HG03469 (cell line): Measurements from ENCODE around the gene RBM44.

Experiments used
- ATAC-seq: cut with Tn5 transposase; IDR thresholded peaks from one replicate; pipeline ENCODE4 v1.9.1; 2021; ENCODE audit warnings: mild to moderate bottlenecking, moderate library complexity, moderate number of reproducible peaks; ENCODE audit not compliant: unreplicated experiment

The RBM44 gene

DNA sequence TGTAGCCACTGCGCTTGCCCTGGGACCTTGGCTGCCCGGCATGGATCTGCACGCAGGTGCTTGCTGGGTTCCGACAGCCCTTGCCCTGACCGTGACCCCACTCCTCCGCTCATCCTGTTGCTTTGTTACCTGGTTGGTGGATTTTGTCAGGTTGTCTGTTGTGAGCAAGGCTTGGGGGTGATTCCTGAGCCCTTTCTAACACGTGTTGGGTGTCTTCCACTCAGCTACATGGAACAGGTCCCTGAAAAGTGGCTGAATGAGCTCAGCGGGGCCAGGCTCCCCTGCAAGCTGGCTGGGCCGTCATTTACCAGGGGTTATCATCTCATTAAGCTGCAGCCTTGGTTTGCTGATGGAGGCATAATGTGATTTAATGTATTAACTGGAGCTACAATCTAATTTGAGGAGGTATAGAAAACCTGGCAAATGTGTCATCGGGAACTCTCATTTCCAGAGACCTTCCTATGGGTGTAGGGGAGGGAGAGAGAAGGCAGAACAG is 85.4 kb downstream of the RBM44 start:
- no peak for ATAC-seq

DNA sequence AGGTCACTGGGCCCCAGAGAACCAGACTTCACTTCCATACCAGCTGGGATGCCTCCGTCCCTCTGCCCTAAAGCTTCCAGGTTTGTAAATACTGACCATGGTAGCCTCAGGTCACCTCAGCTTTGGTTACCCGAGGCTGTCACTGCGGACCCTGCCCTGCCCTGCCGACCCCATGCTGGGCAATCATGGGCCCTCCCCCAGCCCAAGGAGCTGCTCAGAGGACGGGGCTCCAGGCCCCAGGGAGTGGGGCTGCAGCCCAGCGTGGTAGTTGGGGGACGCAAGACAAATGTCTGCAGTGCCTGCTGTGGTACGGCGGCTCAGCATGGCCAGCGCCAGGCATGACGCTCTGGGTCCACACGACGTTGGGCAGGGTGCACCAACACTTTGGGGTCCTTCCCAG is 86.1 kb downstream of the RBM44 start:
- no peak for ATAC-seq

DNA sequence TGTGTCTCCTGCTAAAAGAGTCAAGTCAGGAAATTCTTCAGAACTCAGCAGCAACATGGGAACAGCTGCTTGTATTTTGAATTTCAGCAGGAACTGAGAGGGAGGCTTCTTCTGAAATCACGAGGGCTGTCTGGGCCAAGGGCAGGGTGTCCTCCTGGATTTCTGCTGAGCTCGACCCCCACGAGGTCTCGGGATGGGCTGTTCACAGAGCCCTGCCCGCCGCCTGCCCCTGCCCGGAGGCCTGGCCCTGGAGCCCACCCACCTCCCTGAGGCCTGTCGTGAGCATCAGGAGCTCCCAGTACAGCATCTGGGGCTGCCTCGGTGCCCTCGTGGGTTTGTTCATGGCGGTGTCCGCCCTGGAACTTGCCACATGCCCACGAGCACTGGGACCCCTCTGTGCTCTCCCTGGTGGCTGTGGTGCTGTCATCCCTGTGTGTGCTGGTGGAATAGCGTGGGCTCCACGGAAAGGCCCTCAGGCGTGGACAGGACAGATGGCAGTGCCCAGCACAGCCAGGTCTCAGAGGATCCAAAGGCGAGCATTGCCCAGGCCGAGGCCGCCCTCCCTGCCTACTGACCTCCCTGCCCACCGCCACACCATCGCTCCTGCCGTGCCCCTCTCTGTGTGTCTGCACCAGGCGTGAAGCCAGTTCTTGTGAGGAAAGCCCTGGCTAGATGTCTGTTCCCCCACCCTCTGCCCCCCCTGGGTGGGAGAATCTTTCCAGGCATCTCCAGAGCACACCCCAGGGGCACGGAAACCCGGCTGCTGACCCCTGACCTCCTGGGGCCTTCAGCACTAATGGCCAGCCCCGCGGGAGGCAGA is 86.7 kb downstream of the RBM44 start:
- ATAC-seq: no peak

DNA sequence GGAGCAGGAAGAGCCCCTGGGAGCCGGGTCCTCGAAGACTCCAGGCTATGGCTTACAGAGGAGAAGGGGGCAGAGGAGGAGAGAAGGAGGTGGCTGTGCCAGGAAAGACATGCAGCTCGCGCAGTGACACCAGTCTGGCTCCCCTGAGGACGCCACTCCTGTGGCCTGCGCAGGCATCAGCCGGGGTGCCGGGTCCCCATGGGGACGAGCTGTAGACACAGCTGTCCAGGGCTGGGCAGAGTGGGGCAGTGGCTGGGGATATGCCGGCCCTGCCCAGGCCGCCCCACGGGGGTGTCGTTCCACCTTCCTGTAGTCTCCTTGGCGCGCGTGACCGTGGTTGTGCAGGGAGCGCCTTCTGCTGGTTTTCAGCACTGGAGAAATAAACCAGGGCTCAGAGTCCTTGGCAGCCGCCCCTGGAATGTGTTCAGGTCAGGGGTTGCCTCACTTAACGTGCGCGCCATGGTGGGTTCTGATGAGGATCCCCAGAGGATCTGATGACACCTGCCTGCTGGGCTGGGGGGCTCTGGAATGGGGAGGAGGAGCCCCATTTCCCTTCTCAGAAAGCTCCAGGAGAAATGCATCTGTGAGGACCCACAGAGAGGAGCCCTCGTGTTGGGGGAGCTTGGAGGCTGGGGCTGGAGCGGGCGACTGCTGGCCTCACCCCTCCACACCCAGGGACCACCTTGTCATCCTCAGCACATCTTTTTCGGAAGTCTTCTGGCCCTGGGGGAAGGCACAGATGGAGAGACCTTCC is 87.5 kb downstream of the RBM44 start:
- ATAC-seq: no peak

DNA sequence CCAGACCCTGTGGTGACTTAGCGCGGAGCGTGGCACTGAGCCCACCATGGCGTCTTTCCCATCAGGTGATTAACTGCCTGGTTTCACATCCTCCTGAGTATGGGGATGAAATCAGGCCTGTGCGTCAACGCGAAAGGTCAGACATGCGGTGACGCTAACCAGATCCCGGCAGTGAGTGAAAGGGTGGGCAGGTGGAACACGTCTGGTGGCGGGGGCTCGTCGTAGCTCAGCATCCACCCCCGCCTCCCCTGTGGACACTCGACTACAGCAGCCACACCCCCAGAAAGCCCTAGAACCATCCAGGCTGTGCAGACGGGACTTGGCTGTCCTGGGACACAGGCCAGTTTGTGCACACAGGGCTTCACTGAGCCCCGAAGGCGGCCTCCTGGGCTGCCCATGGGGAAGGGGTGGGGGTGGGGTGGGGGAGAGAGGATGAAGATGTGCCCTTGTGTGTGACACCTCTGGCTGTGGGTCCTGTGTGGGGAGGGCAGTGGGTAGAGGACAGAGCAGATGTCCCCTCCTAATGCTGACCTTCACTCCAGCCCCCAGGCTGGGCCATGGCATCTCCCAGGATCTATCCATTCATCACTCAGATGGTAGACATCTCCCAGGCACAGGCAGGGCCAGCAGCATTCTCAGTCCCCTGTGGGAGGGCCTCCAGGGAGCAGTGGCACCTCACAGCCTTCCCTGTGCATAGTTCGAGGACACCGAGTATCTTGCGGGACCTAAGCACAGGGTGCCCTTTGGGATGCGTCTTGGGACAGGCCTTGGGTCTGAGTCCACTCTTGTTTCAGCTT is 88.3 kb downstream of the RBM44 start:
- ATAC-seq: no peak

DNA sequence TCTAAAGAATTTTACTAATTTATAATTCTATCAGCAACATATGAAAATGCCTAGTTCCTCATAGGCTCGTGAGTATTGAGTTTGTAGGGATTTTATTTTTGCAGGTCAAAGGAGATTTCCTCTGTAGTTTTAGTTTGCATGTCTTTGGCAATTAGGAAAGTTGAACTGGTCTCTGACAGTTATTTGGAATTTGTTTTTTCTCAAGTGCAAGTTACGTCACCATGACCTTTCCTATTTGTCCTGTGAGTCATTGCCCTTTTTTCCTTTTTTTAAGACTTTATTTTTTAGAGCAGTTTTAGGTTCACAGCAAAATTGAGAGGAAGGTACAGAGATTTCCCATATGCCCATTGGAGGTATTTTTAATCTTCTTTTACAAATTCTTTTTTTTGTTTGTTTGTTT is 89.8 kb downstream of the RBM44 start:
- no peak for ATAC-seq

DNA sequence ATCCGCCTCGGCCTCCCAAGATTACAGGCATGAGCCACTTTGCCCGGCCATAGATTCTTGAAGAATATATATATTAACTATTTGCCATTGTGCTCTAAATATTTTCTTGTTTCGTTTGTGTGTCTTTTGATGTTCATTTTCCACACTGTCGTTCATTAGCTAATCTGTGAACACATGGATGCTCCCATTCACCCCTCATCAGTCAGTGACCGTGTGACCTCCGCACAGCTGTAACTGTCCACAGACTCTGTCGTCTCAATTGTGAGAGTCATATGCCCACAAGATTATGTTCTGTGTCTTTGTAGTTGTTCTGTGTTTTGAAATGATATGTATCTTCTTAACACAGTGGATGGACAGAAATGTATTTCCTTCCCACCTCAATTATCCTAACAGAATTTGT is 90.4 kb downstream of the RBM44 start:
- ATAC-seq: no peak

DNA sequence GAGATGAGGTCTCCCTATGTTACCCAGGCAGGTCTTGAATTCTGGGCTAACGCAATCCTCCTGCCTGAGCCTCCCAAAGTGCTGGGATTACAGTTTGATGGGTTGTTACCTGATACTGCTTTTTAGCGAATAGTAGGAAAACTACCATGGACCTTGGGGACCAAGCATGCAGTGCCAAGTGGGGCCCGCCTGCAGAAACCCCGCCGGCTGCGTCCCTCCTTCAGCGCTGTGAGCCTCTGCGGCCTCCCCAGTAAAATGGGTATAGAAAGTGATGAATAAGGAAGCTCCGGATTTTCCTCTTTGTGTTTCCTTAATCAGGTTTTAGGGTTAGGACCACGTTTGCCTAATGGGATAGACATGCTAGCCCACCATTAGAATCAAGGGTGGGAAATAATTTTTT is 91.2 kb downstream of the RBM44 start:
- no peak for ATAC-seq
